Activated CD4-positive, alpha-beta T cell treated with anti-CD3 and anti-CD28 coated beads, Interleukin-2, amount 50 U/mL, for 16 hours (primary cell): ENCODE results near the gene LRRC59.

Source experiments
- DNase-seq: peaks from one replicate; pipeline ENCODE4 v3.0.0-alpha.2; 2020

The LRRC59 gene

DNA sequence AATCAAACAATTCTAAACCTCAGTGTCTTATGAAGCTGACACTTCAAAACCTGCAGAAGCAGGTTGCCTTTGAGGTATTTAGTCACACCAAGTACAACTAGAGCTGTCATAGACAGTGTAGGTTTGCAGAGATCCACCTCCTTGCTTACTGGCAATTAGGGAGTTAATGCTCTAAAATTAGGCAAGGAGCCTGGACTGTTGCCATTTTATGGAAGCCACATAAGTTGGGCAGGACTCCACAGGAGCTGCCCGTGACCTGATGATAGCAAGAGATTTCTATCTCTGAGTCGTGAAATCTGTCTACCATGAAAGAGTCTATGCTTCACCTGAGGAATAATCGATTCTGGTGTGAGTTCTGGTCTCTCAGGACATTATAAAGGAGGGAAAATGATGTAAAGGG is 15.4 kb downstream of the LRRC59 start:
- no peak for DNase-seq

DNA sequence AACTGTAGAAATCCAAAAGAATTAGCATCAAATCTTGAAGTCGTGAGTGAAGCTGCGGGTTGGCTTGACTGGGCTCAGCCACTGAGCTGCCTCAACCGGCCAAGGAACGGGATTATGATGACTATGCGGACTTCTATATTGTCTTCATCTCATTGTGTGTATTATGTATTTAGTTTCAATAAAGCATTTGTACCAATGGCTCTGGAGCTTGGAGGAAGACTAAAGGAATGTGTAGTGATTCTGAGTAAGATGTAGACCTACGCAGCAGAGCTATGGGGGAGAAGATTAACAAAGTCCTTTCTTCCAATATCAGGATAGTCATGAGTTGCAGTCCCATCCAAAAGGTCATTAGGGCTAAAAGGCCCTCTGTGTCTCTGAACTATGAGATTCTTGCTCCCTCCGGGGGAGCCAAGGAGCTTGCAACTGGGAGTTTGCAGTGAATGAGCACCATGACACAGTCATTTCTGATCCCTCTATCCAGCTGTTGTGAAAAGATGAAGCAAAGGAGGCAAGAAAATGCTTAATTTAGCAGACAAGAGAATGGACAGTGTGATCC is 16.0 kb downstream of the LRRC59 start:
- DNase-seq, result no peak

DNA sequence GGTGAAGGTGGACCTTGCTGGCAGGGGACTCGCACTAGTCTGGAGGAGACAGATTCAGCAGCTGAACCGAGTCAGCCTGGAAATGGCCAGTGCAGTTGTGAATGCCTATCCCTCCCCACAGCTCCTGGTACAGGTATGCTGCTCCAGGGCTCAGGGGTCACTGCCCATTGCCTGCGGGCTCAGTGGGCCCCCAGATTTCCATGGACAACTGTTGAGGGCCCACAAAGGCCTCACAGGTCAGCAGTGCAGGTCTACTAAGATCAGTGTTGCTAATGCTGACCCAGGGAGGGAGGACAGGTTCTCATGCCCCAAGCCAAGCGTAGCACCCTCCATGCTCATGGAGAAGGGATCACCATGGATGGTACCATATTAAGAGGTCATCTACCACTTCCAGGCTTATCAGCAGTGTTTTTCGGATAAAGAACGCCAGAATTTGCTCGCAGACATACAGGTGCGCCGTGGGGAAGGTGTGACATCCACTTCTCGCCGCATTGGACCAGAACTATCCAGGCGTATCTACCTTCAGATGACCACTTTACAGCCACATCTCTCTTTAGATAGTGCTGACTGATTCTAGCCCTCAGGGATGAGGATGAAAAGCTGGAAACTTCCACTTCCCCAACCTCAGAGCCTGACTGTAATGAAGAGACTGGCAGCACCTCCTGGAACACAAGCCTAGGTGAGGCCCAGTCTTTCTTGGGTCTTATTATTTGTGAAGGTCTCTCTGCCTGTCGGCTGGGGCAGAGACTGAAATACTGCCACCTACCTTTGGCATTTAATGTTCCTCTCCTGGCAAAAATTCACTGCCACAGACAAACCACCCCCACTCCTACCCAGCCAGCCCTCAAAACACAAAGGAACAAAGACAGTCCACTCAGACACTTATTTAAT is 16.7 kb downstream of the LRRC59 start:
- no peak for DNase-seq

DNA sequence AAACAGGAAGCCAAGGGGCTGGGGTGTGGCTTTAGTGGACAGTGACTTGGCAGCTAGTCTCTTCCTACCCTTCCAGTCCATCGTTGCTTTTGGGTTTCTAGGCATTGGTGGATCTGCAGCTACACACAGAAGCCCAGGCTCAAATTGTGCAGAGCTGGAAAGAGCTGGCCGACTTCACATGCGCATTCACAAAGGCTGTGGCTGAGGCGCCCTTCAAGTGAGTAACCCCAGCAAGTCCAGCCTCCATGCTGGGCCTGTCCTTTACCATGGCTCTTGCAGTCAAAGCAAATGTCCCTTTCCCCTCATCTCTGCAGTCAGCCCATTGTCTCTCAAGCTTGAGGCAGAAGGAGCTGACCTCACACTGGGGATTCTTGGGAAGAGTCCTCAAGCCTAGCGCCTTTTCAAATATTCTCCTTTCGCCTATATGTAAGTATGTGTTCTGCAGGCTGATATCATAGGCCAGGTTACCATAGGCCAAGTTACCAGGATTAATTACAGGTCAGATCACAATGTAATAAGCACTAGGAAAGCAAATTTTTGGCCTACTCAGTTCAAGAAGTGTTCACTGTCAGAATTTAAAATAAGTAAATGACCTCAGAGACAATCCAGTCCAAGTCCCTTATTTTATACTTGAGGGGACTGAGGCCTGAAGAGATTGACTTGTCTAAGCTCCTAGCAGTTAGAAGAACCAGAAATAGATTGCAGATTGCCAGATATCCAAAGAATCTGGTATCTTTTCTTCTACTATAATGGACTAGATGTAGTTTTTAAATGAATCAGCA is 17.8 kb downstream of the LRRC59 start:
- DNase-seq, result no peak

DNA sequence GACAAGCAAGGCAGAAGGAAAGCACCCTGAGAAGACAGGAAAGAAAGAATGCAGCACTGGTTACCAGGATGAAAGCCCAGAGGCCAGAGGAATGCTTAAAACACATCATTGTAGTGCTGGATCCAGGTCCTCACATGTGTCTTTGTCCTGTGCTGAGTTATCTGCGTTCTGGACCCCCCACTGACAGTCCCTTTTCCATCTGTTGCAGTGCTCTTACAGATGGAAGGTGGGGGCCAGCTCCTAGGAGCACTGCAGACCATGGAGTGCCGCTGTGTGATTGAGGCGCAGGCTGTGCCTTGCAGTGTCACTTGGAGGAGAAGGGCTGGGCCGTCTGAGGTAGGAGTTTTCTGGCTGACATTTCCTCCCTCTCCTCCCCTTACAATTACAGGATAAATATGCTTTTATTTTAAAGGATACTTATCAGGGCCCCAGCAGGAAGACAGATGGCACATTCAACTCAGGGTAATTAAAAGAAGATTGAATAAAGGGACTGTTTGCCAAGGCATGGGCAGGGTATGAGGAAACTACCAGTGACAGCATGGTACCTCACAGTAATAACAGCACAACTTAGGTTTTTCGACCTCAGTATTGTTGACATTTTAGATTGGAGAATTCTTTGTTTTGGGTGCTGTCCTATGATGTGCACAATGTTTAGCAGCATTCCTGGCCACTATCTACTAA is 21.3 kb downstream of the LRRC59 start:
- DNase-seq, result no peak

DNA sequence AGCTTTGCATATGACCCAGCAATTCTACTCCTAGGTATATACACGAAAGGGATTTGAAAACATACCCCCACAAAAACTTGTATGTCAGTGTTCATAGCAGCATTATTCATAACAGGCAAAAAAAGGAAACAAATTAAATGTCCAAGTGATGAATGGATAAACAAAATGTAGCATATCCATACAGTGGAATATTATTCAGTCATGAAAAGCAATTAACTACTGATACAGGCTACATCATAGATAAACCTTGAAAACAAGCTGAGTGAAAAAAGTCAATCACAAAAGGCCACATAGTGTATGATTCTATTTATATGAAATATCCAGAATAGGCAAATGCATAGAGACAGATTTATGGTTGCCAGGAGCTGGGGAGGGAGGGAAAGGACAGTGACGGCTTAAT is 23.6 kb downstream of the LRRC59 start:
- no peak for DNase-seq

DNA sequence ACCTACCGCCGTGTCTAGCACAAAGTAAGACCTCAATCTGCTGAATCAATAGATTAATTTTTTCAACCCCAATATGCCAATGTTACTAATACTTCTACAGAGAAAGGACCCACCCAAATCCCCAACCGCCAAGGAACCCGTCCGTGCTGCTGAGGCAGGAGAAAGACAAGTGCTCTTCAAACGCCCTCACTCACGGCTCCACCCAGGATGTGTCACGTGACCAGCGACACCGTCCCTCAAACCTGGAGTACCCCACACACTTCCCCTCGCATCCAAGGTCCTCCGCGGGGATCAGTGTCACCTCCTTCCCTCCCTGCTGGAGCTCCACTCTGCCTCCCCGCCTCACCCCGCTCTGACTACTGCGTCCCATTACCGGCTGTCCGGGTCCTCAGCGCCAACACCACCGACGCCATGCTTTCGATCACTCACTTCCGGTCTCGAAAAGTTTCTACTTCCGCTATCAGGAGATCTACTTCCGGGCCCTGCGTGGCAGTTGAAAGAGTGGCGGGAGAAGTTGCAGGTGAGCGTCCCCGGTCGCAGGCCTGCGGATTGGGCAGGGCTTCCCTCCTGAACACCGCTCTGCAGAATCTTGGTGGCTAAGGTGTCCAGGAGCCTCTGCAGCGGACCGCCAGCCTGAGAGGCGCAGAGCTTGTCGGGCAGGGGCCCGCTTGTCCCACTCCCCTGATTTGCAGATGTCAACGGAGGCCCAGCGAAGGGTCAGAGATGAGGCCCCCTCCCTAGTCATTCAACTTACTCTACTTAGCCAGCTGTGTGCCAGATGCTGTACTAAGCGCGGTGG is 24.4 kb downstream of the LRRC59 start, which contains the start of the genes EME1 and MRPL27:
Gene EME1, plus strand, starts transcription at position 472 of the 799 bp plus-strand sequence. CDS start 1,980 bp downstream, outside the sequence.
Gene MRPL27, minus strand, starts transcription at position 427 of the 799 bp plus-strand sequence. Its CDS starts 14 bp downstream, at position 413.
- DNase-seq, result peak; percentile 94

DNA sequence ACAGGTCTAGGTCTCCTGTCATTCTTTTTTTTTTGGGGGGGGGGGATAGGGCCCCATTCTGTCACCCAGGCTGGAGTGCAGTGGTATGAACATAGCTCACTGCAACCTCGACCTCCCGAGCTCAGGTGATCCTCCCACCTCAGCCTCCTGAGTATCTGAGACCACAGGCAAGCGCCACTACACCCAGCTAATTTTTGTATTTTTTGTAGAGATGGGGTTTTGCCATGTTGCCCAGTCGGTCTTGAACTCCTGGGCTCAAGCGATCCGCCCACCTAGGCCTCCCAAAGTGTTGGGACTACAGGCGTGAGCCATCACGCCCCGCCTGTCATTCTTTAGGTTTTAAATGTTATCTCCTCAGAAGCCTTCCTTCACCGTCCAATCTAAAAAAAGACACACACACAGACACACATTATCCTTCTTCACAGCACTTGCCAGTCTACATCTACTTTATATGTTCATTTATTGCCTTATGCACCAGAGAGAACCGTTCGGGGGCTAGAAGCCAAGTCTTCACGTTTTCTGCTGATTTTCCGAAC is 25.0 kb downstream of the LRRC59 start:
- DNase-seq, result no peak

DNA sequence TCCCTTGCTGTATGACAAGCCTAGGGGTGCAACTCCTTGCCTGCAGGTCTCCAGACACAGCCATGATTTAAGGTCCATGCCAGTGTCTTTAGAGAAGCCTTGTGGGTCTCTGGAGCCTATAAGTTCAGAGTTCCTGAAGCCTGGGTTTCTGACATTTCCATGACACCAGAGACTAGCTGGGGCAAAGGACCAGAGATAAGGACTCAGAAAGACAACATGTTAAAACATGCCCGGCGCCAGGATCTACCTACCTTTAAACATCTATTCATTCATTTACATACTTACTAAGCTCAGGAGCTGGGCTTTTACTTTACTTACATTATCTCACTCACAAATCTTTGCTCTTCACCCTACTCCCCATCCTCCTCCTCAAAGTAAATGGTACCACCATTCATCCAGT is 25.8 kb downstream of the LRRC59 start:
- no peak for DNase-seq

DNA sequence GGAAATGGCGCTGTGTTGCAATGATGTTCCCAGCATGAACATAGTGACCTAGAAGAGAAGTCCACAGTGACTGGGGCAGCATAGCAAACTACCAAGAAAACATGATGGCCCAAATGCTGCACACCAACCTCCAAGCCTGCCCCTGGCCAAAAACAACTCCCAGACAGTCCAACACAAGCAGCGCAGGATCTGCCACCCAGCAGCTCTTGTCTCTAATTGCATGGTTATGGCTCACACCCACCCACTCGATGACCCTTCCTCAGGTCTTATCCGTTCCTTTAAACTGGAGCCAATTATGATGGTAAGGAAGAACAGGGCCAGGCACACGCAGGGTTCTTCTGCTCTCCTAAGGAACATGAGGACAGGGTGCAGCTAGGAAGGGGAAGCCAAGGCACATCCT is 27.3 kb downstream of the LRRC59 start:
- no peak for DNase-seq

DNA sequence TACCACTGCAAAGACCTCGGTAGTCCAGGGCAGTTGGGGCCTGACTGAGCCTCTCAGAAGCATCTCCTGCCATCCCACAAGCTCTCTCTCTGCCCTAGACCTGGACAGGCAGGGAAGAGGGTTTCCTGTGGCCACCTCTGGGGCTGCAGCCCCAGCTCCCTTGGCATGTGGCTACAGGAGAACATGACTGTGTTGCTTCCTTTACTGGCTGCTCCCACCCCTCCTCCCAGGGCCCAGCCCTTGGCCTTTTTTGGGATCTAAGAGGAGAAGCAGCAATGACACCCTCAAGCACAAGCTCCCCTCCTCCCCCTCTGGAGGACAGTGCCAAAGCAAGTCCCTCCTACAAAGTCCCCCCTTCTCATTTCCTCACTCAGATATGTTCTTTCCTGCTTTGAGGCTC is 29.9 kb downstream of the LRRC59 start:
- DNase-seq, result no peak

DNA sequence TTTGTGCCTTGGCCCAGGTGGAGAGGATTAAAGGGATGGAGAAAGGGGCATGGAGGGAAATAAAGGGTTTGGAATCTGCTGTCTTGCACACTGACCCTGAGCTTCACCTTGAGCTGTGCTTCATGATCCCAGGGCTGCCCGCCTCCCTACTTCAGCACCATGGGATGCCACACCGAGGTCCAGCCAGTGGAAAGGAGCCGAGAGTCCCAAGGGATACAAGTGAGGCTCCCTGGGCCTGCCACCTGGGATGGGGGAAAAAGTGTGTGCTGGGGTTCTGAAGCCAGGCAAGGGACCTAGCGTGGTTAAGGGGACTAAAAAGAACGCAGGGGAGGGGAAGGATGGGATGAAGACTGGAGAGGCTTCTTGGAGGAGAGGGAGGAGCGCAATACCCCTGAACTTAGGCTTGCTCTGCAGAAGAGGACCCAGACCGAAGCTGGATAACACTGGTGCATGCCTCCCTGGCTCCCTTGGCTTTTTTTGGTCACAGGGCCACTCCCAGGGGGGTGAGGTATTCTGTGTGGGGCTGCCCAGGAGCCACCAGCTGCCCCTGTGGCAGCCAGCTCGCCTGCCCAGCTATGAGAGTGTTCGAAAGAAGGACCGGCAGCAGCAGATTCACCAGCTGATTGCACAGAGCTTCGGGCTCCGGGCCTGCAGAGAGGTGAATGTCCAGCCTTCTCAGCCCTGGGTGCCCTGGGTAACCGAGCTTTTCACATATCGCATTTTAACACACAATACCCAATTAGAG is 31.5 kb downstream of the LRRC59 start:
- DNase-seq, result no peak

DNA sequence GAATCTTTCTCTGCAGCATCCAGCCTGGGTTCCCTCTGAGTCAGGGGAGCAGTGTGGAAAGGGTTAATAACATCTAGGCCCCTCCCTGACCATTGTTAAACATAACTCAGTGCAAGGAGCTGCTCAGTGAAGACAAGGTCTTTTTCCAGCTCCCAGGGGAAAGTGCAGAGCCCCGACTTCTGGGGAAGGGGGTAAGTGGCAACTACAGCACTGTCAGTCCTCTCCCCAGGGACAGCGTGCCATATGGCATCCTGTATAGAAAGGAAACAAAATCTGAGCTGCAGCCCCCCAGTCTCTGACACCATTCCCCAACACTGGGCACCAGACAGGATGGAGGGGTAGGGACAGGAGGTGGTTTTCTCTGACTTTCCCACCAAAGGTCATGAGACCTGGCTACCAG is 32.2 kb downstream of the LRRC59 start:
- DNase-seq, result no peak

DNA sequence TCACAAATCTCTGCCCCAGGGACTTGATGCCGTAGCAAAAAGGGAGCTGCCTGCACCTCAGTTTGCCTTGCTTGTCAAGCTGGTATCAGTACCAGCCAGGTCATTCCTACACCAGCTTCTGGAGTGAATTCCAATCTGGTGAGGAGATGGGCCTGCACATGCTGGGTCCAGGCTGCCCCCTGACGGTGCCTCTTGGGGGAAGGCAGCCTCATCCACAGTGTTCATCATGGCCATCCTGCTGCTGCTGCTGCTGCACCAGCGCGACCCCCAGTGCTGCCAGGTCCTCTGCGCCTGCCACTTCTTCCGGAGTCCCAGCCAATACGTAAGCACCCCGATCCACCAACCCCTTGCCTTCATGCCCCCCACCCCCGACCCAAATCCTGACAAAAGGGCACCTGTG is 32.6 kb downstream of the LRRC59 start:
- DNase-seq, result no peak

DNA sequence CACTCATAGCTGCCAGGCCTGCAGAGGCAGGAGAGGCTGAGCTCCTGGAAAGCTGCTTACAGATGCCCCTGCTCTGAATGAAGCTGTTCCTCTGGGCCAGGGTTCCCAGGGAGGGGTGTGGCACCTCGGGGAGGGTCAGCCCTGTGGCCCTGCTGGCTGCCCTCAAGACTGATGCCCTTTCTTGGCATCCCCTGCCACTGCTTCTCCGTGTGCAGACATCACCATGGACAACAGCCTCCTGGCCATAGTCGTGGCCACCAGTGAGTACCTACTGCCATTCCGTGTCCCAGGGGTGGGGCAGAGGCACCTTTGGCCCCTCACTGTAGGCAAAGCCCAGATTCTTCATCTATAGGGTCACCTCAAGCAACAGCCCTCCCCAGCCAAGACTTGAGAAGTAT is 33.3 kb downstream of the LRRC59 start:
- no peak for DNase-seq

DNA sequence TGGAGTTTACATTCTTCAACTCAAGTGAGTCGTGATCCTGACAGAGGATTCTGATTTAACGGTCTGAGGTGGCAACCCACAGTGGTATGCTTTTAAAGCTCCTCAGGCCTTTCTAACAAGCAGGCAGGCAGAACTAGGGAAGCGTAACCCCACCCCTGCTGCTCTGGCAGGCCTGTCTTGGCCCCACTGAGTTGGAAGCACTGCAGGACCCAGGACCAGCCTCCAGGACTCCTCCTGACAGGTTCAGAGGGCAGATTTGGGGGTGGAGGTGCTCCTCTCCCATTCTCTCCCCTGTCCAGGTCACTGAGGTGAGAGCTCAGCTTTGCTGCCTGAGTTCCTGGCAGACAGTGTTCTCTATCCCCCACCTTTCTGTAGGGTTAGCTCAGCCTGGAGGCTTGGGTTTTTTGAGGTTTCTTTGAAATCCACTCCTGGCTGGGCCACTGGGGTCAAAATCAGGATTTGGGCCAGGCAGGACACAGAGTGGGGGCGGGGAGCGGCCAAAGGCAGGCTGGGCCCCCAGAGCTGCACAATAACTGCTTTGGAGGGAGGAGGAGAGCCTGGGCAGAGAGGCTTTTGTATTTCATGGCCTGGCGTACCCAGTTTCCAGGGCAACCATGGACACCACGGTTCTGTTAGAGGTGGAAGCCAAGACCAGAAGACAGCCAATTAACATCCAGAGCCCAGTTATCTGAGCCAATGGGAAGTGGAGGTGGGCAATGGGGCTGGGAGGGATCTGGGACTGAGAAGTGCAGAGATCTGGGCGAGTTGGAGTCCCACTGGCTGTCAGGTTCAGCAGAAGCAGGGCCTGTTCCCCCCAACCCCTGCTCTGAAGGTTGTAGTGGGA is 33.9 kb downstream of the LRRC59 start:
- no peak for DNase-seq

DNA sequence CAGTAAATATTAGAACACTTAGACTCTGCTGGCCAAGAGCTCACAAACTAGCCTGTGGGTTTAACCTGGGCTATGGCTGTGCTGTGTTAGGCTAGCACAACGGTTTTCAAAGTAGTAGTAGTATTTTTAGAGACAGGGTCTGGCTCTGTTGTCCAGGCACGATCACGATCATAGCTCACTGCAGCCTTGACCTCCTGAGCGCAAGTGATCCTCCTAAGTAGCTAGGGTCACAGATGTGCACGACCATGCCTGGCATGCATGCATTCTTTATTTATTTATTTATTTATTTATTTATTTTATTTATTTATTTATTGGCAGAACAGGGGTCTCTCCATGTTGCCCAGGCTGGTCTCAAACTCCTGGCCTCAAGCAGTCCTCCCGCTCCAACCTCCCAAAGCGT is 34.7 kb downstream of the LRRC59 start:
- DNase-seq, result no peak

DNA sequence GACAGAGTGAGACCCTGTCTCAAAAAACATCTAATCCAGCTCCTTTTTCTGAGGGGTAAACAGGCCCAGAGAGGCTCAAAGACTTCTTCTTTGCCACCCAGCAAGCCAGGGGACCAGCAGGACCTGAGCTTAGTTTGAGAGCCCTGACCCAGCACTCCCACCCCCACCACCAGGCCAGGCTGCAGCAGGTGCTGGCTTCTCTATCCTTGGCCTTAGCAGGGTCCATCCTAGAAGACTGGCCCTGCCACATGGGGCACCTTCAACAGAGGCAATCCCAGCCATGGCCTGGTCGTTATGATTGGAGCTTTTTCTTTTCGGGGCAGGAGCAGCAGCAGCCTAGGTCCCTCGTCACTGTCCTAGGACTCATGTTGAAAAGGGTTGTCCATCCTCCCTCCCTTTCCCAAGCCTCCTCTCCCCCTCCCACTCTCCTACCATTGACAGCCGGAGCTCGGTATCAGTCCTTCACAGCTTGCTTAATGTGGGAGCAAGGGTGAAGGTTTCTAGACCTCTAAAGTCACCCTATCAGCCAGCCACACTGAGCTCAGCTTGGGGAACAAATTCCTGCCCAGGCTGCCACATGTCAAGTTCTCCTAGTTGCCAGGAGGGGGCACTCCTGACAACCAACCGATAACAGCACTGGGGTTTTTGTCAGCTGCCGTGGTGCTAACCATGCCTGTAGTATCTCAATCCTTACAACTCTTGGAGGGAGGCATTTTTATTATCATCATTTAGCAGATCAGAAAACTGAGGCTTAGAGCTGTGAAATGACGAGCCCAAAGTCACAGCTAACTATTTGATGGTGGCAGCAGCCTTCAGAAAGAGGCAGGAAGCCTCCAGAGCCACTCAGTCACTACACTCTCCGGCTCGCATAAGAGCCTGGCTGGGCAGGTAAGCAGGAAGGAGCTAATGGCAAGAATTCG is 35.5 kb downstream of the LRRC59 start:
- peak; percentile 71 for DNase-seq
